Stimulated activated CD4-positive, alpha-beta T cell treated with anti-CD3 and anti-CD28 coated beads, Interleukin-4, amount 100 ng/mL, for 4 hours (primary cell): Measurements from ENCODE around the gene CLDN14.
"Not testable (repeated sequence)": the region's sequence is repeated elsewhere in the genome, so short reads cannot be mapped to it uniquely, and the experiment has no call there.

Experiments
- DNase-seq, 2 experiments: peaks; one replicate each; pipeline ENCODE4 v3.0.0-alpha.2; 2020

Gene CLDN14

DNA sequence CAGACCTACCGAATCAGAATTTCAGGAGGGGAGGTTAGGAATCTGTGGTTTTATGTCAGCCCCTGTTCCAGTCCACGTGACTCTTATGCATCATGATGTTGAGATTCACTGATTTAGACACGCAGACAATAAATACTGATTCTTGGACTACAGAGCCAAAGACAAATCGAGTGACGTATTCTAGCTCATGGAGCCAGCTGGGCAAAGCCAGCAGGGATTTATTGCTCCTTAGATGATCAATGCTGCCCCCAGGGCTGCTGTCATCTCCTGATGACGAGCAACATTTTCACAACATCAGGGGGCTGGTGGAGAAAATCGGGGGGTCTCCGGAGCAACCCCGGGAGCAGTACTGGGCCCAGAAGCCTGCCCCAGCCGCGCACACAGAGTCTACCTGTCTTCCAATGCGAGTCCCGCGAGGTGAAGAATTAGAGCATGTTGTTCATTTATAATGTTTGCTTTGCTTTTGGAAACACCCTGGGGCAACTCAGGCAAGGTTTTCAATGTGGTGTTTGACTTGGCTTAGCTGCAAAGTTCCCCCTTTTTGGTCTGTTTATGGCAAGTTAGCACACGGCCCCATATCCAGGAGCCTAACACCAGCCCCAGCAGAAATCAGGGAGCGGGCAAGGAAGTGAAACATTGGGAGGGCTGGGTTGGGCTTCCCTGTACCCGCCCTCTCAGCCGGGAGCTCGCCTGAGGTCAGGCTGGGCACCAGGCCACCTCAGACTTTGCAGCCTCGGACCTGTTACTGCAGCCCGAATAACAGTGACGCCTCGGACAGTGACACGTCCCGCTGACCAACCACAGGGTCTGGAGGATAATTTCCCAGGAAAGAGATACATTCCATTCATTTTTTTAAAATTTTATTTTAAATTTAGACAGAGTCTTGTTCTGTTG, 19.9 kb upstream of the CLDN14 start:
- DNase-seq: no peak

DNA sequence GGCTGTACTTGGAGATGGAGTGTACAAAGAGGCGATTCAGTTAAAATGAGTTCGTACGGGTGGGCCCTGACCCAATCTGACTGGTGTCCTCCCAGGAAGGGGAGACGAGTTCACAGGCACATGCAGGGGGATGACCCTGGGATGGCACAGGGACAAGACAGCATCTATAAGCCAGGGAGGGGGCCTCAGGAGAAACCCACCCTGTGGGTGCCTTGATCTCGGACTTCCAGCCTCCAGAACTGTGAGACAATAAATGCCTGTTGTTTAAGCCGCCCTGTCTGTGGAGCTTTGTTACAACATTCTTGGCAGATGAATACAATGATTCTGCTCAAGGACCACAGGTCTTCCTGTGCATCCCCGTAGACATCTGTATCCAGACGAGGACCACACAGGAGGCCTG, 14.6 kb upstream of the CLDN14 start:
- DNase-seq: no peak

DNA sequence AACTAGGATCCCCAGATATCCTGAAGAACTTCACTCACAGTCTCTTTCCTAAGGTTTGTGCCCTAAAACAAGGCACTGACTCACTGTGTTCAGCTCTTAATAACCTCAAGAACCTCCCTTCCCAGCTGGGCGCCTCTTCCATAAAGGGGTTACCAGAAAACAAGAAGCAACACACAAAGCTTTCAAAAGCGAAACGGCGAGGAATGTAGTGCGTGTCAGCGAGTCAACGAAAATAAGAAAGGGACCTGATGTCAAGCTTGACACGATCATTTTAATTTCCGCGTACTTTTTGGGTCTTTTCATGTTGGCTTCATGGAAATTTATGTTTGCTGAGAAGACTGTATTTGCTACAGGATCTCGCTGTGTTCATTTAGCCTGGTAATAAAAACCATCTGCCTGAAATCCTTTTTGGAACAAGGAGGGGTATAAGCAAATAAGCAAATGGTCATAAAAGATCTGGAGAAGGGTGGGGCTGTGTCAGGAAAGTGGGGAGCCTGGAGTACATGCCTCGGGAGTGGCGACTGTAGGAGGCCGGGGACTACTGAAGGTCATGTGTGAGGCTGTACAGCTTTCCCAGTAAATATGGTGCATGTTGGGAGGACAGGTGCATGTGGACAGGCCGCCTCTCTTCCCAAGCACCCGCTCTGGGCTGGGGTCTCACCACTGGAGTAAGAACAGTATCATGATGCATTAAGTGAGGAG, 11.4 kb upstream of the CLDN14 start:
- no peak for DNase-seq

DNA sequence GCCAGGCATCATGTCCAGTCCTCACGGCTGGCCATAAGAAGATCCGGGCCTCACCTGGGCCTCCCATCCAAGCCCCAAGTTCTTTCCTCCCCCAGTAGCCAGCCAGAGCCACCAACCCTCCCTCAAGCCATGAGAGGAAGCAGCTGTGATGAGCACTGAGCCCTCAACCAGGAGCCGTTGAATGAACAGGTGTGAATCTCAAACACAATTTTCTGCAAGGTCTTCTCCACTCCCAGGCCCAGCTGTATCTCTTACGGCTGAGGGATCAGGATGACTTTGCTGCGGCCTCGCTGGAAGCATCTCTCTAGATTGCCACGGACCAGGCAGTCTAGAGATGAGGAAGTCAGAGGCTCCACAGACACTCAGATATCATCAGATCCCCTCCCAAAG, 9.8 kb upstream of the CLDN14 start:
- DNase-seq: no peak

DNA sequence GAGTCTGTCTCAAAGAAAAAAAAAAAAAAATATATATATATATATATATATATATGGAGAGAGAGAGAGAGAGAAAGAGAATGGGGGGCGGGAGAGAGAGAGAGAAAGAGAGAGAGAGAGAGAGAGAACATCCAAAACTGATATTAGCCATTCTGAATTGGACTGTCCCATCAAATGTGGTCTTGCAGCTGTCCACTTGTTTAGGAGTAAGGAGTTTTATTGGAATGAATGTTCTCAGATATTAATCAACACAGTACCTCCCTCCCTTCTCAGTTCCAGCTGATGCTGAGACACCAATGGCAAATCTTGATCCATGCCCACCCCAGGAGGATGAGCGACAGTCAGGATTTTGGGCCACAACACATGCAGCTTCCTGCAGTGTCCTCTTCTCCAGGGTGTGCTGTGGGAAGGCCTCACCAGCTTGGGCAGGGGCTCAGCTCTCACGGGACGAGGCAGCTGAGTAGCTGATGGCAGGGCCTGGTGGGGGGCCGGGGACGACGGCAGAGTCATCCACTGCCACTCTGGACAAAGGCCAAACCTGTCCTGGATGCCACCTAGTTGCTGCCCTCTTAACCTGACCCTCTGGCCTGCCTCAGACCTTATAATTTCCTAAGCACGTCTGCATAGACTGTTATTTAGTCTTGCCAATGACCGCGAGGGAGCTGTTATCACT, 9.3 kb upstream of the CLDN14 start:
- no peak for DNase-seq

DNA sequence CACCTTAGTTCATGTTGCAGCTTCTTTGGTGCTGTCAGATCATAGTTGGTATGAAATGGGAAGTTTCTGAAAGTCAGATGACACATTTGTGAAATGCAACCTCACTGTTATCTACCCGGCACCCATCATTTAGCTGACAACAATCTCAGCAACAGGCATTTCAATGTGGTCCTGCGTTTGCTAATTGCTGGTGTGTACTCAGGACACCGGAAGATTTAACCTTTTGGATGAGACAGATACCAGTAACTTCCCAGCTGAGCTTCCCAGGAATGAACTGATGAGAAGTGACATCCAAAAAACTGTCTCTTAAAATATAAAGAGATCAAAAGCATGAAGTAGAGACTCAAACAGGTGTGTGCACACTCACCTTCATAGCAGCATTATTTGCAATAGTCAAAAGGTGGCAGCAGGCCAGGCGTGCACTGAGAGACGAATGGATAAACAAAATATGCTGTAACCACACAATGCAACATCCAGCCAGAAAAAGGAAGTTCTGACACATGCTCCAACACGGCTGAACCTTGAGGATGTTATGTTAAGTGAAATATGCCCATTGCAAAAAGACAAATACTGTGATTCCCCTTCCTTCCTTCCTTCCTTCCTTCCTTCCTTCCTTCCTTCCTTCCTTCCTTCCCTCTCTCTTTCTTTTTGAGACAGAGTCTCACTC, 7.9 kb upstream of the CLDN14 start:
- DNase-seq: no peak

DNA sequence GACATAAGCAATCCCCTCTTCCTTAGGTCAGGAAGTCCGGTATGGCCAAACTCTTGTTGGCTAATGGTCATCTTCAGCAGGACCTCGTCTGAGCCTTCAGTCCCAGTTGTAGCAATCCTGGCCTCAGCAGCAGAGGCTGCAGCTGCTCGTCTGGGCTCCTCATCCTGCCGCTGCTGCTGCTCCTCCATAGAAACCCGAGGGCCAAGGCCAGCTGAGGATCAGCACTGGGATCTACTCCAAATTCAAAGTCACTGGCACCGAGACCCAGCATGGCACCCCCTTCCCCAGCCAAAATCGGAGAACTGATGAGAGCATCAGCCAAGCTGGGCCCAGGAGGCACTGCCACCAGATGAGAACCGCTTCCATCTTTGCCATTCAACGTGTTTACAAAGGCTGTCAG, 6.3 kb upstream of the CLDN14 start:
- DNase-seq: no peak

DNA sequence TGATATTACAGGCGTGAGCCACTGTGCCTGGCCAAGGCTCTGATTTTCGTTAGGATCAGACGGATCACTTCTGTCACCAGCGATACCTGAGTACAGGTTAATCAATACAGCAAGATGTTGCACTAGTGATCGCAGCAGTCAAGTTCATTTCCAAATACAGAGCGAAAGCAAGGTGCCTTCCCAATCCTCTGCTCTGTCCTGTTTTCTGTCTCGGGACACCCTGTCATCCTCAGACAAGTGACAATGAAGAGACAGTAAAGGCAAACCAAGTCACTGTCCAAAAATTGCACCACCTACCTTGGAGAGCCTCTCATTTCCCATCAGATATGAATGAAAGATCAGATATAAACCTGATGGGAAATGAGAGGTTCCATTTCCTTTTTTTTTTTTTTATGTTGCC, 5.6 kb upstream of the CLDN14 start:
- DNase-seq: no peak

DNA sequence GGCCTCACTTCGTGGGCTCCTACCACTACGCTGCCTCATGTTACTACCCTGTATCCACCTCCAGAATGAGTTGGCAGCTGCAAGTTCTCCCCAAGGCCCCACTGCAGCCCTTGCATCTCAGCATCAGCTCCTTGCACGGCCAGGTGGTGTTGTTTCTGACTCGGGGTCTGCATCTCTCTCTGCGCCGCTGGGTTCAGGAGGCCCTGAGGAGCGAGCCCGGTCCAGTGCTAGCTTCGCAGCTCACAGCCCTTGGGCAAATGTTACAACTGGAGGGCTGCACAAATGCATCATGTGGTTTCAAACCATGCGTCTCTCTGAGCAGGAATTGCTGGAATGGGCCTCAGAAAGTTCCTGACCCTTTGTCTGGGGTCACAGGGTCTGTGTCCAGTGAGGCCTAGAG, 3.2 kb upstream of the CLDN14 start:
- no peak for DNase-seq

DNA sequence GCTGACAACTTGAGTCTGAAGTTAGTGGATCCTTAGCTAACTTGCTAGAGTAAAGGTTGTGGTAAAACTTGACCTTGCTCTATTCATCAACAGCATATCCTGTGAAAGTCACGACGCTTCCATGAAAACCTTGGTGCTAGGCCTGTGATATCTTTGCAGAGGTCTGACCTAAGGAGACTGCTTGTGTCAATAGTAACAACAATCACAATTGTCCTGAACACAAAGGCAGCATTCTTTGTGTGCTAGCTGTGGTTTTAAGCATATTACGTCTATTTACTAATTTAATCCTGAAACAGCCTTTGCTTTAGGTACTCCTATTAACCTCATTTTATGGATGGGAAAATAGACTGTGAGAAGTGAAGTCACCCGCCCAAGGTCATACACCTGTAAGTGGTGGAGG, 2.8 kb upstream of the CLDN14 start:
- DNase-seq: no peak

DNA sequence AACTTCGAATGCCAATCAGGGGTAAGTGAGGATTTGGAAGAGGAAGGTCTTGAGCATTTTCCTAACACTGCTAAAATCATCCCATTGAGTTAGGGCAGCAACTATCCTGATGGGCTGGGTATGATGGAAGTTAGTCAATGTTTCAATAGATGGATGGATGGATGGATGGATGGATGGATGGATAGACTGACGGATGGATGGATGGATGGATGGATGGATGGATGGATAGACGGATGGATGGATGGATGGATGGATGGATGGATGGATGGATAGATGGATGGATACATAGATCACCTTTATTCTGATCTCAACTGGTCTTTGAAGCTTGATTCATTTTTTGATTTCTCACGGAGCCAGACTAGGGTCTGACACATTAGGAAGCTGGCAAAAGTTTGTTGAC, 2.3 kb upstream of the CLDN14 start:
- DNase-seq: no peak

DNA sequence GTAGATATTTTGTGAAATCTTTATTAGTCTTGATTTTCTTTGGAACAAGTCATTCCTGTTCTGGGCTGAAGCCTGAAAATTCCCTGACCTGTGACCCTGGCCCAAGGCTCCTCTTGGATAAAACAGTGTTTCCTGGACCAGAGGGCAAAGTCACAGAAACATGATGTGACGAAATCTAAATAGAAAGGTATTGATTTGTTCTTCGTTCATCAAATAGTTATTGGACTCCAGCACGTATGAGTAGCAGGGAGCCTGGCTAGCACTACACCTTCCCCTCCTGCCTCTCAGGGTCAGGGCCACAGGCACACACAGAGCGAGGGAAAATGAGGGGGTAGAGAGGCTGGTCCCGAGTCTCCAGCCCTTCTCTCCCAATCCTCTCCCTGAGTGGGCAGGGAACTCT, 1.7 kb upstream of the CLDN14 start:
- DNase-seq: no peak

DNA sequence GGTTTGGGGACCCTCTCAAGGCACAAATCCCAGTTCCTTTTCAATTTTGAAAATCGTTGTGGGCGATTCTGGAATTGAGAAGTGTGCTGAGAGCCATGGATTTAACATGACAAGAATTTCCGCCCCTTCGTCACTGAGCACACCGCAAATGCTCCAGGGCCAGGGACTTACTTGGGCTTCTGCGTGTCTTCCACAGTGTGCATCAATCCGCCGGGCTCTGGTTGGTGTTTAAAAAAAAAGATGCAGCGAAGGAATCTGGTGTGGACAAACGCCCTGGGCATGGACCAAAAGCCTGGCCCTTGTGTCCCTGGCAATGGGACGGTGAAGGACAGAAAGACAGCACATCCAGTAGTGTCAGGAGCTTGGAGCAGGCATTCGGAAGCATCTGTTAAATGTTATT, 696 bp upstream of the CLDN14 start:
- no peak for DNase-seq

DNA sequence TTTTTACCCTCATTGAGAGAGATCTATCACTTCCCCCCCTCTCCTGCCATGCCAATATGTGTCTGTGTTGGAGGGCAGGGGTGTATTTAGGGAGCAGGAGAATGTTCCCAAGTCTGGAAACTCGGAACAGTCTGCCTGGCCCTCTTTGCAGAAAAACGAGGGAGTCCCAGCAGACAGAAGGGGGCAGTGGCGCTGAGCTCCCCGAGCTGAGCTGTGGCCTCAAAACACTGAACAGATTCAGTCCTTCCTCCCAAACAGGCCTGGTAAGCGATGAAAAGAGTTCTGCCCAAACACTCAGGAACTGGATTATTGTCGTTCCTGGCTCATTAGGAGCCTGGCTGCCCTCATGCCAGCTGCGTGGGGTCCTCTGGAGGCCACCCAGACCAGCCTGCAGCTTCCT, 981 bp downstream of the CLDN14 start:
- no peak for DNase-seq

DNA sequence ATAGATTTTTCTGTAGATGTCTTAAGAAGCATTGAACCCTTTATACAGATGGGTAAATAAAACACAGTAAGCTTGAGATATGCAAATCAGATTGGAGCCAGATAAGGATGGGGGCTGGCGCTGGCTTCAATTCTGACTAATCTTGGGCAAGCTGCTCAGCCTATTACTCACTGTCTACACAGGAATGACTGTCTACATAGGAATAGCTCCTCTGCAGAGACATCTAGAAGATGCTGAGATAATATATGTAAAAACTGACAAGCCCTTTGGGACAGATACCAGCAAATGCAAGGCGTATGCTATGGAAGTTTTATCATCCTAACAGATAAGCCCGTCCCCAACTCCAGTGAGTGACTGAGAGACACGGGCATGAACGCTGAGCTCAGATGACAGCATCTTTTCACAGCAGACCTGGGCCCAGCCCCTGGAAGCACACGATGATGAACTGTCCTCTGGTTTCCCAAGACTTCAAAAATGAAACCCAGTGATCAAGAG, 1.7 kb downstream of the CLDN14 start:
- DNase-seq: no peak

DNA sequence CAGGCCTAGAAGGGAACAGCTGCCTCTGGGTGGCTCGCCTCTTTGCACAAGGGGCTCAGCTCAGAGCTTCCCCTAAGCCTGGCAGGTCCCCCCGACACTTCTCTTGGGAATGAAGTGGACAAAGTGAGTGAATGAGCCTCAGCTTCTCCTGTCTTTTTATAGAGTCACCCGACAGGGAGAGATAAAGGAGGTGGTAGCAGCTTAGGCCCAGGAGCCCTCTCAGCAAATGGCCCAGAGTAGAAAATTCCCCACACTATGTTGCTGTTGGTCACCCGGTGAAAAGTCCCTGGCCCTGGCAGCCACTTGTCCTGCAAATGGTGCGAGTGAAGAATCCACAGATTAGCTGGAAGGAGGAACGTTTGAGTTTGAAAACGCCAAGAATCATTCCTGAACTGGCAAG, 2.4 kb downstream of the CLDN14 start:
- no peak for DNase-seq

DNA sequence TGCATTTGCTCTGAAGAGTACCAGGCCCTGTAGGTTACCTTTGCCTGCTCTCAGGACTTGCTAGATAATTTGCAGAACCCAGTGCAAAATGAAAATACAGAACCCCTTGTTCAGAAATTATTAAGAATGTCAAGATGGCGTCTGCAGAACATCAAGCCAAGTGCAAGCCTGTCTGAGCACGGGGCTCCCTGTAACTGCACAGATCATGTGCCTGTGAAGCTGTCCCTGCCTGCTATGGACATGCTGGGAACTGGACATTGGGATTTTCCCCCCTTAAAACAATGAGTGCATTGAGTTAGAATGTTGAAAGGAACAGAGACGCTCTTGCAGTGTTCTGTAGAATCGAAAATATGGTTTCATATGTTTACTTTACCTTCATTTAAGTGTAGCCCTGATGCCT, 2.9 kb downstream of the CLDN14 start:
- no peak for DNase-seq

DNA sequence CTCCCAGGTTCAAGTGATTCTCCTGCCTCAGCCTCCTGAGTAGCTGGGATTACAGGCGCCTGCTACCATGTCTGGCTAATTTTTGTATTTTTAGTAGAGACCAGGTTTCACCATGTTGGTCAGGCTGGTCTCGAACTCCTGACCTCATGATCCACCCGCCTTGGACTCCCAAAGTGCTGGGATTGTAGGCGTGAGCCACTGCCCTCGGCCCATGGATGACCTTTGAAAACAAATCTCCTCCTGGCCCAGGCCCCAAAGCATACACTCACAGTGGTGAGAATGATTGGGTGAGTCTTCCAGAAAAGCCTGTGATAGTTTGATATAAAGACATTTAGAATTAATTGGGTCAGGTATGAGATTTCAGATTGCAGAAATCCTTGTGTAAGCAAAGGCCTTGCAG, 3.4 kb downstream of the CLDN14 start:
- not testable (repeated sequence) for DNase-seq

DNA sequence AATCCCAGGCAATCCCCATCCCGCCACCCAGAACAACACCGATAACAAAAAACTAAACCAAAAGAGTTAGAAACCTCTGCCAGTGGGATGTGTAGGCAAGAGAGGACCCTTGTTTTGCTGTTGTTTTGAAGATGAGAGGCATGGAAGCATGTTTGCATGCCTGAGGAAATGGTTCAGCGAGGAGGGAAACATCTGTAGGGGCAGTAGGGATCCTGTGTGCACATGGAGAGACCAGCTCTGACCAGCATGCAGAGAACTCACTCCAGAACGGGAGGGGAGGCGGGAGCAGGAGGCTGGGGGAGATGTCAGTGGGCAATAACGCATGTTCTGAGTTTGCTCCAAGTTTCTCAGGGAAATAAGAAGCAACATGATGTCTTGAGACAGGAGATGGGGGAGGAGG, 5.3 kb downstream of the CLDN14 start:
- no peak for DNase-seq

DNA sequence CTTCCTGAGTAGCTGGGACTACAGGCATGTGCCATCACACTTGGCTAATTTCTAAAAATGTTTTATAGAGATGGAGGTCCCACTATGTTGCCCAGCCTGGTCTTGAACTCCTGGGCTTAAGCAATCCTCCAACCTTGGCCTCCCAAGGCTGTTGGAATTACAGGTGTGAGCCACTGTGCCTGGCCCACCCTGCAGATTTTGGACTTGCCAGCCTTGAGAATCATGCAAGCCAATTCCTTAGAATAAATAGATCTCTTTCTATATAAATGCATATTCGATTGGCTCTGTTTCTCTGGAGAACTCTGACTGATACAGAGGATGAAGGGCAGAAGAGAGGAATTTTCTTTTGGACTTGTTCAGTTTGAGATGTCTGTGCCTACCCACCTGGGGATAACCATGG, 6.7 kb downstream of the CLDN14 start:
- DNase-seq: no peak

DNA sequence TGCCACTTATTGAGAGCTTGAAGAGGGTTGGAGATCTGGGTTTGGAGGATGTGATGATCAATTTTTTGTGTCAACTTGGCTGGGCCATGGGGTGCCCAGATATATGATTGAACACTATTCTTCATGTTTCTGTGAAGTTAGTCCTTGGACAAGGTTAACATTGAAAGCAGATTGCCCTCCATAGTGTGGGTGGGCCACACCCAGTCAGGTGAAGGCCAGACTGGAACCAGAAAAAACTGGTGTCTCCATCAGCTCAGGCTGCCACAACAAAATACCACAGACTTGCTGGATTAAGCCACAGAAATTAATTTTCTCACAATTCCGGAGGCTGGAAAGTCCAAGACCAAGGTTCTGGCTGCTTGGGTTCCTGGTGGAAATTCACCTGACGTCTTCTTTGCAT, 7.5 kb downstream of the CLDN14 start:
- no peak for DNase-seq

DNA sequence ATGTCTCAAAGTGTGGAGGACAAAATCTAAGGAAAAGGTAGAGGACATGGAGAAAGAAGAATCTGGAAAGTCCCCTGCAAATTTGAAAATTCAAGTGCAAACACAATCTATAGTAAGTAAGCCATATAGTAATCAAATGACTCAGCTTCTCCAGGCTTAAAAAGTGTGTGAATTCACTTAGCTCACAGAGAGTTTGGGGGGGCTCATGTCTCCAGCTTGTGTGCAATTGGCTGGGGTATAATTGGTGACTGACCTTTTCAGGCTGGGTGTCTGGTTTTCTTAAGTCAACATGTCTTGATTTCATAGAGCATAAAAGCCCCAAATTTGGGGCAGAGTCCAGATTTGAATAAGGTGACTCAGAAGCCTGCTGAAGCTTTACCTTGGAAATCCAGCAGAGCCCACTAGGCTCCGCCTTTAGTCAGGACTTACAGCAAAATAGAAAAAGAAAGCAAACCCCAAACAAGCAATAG, 8.6 kb downstream of the CLDN14 start:
- DNase-seq: no peak

DNA sequence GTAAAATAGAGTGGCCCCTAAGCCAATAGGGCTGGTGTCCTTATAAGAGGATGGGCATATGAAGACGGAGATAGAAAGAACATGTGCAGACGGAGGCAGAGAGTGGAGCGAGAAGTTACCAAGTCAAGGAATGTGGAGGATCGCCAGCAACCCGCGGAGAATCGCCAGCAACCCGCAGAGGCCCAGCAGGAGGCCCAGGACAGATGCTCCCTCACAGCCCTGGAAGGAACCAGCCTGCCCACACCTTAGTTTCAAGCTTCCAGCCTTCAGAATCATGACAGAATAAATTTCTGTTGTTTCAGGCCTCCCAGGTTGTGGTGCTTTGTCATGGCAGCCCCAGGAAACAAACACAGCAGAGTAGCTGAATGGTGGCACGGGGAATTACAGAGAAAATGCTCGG, 9.6 kb downstream of the CLDN14 start:
- DNase-seq: no peak
